ENCODE measurements around the gene DHRS11.

- TF ChIP-seq CTCF (IDR thresholded peaks at IDR 0.05; ENCODE audit: insufficient read depth, low read length): no peak
- TF ChIP-seq GABPA (IDR thresholded peaks at IDR 0.05; ENCODE audit: low read depth): no peak
- no peak for TF ChIP-seq POLR2AphosphoS5 (IDR thresholded peaks at IDR 0.05; ENCODE audit: low read depth)
- no peak for TF ChIP-seq REST (IDR thresholded peaks at IDR 0.05; ENCODE audit: insufficient replicate concordance, low read depth)
Observed at GRCh38 chr17:36612323-36612722, 20.6 kb downstream of the DHRS11 start.
